Sigmoid colon (tissue), 4 donors: Measurements from ENCODE around the gene TGFB3.

ENCODE experiments used
- CTCF ChIP-seq, 4 experiments: fragments of 450-650 bp in 3 of 4; fragments of 200-600 bp in 1 of 4; IDR thresholded peaks; one replicate each; pipeline ENCODE4 v1.5.1; 2016 to 2019; ENCODE audit warnings: antibody characterized with exemption in 4 of 4, mild to moderate bottlenecking in 3 of 4, moderate library complexity in 2 of 4
- POLR2A ChIP-seq, 2 donors: fragments of 450-650 bp; IDR thresholded peaks; one replicate each; pipeline ENCODE4 v1.6.1; 2016; ENCODE audit warnings: antibody characterized with exemption in 2 of 2, mild to moderate bottlenecking in 2 of 2, moderate library complexity in 2 of 2
- POLR2AphosphoS5 ChIP-seq, 4 donors: sonication (generic); formaldehyde crosslinking; IDR thresholded peaks; one replicate each; pipeline ENCODE4 v1.6.1; 2017; ENCODE audit warnings: antibody characterized with exemption in 4 of 4

DNA sequence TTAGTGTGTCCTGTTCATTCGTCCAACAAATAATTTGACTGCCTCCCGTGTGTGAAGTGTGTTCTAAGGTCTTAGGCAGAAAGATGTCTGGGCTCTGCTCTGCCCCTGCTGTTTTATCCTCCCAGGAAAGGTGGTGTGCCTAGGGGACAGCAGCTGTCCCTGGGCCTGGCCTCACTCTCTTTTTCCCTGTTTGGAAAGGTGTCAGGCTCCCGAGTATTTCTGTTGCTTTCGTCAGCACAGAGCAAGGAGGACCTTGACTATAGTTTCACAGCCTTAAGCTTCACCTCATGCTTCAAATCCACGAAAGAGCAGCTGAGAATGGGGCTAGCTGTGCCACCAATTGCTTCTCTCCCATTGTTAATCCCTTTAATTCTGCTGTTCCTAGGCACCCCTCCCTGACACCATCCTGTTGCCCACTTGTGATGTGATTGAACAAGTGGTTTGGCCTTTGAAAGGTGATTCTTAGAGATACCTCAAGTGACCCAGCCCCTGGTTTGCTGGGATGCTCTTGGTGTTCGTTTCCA is 54.2 kb downstream of the TGFB3 start:
- TF ChIP-seq CTCF (IDR thresholded peaks at IDR 0.05) (no peak), POLR2AphosphoS5 (IDR thresholded peaks at IDR 0.05) (no peak), POLR2A (IDR thresholded peaks at IDR 0.05) (no peak)
